GM11168 (cell line): Measurements from ENCODE around the gene PODNL1.

Experiments used
- in situ Hi-C: fragments of 300-500 bp; cut with MboI; formaldehyde crosslinking; loops from one replicate; pipeline ENCODE4 v1.12.0; 2022; ENCODE audit warnings: low sequenced_read_pairs; ENCODE audit not compliant: unreplicated experiment

The PODNL1 gene

DNA sequence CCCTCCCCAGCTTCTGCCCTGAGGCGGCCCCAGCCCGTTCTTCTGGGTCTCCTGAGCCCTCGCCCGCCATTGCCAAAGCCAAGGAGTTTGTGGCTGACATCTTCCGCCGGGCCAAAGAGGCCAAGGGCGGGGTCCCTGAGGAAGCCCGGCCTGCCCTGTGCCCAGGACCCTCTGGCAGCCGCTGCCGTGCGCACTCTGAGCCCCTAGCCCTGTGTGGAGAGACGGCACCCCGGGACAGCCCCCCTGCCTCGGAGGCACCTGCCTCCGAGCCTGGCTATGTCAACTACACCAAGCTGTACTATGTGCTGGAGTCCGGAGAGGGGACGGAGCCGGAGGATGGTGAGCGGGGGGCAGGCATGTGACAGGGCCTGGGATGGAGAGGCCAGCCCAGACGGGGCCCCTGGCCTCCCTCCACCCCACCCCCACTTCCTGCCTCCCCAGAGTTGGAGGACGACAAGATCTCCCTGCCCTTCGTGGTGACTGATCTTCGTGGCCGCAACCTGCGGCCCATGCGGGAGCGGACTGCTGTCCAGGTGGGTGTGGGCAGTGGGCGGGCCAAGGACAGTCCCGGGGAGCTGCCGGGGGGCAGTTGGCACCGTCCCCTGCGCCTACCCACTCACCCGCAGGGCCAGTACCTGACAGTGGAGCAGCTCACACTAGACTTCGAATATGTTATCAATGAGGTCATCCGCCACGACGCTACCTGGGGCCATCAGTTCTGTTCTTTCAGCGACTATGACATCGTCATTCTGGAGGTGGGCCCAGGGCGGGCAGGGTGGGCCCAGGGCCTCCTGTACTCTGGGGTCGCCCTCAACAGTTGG is 21.1 kb upstream of the PODNL1 start:
- in situ Hi-C loops: no loop called here

DNA sequence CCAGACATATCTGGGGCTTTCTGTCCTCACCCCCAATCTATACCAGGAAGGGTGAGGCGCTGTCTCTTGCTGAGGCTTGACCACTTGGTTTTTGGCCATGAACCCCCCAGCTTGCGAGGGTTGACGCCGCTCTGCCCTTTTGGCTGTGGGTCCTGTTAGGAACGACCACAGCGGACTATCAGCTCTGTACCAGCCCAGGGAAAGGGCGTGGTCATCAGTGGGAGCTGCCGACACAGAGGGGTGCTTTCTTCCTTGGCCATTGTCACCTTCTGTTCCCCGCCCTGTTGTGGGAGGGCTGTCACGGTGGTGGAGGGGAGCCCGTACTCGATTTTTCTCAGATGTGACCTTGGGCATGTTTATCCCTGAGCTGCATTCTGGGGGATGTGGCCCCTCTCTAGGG is 19.8 kb upstream of the PODNL1 start:
- in situ Hi-C loops: no loop called here

DNA sequence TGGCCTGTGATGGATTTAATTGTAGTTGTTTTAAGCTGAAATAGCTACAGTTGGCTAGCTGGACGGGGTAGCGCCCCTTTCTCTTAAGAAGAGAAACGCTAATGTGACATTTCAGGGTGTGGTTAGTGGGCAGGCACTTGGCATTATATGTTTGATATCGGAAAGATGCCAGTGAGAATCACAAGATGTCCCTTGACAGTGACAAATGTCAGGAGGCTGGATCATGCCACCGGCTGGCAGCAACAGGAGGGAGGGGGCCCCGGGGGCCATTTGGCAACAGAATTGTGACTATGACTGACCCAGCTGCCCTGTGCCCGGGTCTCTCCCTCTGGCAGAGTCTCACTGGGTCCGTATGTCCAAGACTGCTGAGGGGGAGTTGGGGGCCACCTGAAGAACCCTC is 18.8 kb upstream of the PODNL1 start:
- in situ Hi-C loops: no loop called here

DNA sequence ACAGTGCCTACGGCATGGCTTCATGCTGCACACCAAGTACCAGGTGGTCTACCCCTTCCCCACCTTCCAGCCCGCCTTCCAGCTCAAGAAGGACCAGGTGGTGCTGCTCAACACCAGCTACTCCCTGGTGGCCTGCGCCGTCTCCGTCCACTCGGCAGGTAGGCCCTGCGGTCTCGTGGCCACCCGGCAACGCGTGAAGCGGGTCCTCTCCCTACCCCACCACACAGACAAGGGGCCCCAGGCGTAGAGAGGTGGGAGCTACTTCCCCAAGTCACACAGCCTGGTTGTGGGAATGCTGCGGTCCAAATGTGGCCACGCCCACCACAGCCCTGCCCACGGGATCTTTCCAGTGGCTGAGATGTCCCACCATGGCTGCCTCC is 18.1 kb upstream of the PODNL1 start:
- in situ Hi-C loops: no loop called here

DNA sequence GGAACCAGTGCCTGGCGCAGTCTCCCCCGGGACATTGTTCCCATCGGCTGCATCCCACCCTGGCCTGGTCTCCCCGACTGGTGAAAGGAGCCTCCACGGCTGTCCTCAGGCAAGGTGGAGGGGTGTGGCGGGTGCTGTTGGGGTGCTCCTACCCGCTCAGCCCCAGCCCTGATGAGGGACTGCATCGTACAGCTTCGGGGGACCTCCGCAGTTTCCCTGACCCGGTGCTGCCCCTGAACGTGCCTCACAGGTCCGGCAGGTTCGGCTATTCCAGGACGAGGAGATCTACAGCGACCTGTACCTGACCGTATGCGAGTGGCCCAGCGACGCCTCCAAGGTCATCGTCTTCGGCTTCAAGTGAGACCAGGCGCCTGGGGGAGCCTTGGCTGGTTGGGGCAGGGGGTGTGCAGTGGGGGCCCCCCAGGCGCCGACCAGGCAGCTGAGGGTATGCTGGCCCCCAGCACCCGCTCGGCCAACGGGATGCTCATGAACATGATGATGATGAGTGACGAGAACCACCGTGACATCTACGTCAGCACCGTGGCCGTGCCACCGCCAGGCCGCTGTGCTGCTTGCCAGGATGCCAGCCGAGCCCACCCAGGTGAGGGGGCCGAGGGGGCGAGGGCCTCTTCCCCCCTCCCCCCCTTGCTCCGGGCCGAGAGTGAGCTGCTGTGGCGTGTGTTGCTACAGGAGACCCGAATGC is 17.6 kb upstream of the PODNL1 start:
- in situ Hi-C loops: no loop called here

DNA sequence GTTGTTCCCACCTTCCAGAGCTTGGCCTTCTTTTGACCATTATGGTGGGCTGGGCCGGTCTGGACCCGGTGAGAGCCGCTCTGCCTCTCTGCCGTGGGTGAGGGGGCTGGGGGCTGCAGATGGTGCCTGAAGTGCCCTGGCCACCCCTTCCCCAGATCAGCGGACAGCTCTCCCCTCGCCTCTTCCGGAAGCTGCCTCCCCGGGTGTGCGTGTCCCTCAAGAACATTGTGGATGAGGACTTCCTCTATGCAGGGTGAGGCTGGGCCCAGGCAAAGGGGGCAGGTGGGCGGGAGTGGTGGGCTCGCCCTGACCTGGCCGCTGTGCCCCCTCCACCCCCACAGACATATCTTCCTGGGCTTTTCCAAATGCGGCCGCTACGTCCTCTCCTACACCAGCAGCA is 16.0 kb upstream of the PODNL1 start:
- in situ Hi-C loops: no loop called here

DNA sequence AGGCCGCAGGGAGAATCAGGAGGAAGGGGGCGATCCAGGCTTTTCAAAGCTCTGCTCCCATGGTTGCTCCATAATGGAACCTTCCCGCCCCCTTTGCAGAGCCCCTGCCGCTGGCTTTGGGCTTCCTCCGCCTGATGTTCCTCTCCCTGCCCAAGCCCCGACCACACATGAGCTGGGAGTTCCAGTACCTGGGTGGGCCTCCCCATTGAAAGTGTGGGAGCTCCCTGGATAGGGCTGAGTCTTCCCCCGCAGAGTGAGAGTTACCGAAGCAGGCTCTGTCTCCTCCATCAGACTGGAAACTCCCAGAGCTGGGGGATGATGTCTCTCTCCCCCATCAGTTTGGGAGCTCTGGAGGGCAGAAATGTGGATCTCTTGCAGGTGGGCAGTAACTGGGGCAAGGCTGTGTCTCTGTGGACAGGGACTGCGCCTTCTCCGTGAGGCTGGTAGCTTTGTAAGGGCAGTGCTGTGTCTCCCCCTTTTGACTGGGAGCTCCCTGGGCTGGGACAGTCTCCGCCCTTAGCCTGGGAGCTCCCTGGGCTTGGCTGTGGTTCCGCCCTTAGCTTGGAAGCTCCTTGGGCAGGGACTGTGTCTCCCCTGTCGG is 14.8 kb upstream of the PODNL1 start:
- in situ Hi-C loops: no loop called here

DNA sequence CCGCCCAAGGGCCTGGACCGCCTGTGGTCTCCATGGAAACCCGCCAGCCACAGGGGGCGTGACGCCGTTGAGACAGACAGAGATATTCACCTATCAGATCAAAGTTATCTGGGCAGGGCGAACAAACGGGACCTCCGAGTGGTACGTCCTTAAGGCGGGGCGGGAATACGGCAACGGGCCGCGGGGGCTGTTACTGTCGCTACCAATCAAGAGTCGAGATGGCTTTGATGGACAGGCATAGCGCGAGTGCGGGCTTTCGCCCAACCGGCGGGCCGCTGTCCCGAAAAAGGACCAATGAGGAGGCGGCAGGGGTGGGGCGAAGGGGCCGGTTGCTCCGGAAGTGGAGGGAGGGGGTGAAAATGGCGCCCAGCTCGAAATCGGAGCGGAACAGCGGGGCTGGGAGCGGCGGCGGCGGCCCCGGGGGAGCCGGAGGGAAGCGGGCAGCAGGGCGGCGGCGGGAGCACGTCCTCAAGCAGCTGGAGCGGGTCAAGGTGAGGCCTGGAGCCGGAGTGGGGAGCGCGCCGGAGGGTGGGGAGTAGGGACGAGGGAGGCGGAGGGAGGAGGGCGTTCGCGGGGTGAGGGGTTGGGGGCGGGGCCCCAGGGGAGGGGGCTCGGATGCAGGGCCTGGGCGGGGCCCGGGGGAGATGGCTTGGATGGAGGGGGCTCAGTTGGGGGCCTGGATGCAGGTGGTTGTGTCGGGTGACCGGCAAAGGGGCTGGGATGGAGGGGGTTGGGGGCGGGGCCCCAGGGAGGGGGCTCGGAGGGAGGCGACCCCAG is 14.1 kb upstream of the PODNL1 start, which contains the start of gene DCAF15:
Gene DCAF15 (plus strand): TSS at position 356 of the 777 bp plus-strand sequence. CDS start 4 bp downstream, at position 360.
- in situ Hi-C loops: no loop called here

DNA sequence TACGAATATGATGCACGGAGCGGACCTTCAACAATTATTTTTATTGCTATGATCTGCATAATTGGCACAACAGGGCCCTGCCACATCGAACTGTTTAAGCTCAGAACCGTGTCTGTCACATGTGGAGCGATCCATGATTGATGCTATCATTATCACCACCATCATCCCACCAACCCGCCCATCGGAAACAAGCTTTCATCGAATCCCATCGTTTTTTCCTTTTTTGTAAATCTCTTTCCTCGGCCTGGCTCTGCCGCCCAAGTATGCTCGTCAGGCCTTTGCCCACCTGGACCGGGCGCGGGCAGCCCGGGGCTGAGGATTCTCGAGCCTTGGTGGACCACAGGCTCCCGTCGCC is 13.6 kb upstream of the PODNL1 start:
- in situ Hi-C loops: no loop called here

DNA sequence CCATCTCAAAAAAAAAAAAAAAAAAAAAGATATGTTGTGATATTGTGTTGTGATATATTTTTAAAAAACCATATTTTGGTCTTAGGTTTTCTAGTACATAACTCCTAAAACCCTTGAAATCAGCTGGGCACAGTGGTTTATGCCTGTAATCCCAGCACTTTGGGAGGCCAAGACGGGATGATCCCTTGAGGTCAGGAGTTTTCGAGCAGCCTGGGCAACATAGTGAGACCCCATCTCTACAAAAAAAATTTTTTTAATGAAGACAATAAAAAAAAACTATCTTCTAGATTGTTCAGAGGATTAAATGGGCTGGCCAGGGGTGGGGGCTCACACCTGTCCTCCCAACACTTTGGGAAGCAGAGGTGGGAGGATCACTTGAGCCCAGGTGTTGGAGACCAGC is 12.8 kb upstream of the PODNL1 start:
- in situ Hi-C loops: no loop called here

DNA sequence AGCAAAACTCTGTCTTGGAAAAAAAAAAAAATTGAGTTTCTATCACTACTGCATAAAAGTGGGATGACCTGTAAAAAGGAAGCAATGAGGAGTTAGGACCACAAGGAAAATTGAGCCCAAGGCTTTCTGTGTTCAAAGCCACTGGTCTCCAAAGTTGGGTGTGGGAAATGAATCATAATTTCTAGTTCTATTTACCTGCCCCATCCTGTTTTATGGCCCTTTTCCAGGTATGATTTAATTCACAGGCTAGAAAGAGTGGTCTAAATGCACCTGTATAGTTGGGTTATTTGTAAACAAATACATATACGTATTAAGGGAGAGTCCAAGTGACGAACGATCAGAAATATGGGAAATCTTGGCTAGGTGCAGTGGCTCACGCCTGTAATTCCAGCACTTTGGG is 8.2 kb upstream of the PODNL1 start:
- in situ Hi-C loops: no loop called here

DNA sequence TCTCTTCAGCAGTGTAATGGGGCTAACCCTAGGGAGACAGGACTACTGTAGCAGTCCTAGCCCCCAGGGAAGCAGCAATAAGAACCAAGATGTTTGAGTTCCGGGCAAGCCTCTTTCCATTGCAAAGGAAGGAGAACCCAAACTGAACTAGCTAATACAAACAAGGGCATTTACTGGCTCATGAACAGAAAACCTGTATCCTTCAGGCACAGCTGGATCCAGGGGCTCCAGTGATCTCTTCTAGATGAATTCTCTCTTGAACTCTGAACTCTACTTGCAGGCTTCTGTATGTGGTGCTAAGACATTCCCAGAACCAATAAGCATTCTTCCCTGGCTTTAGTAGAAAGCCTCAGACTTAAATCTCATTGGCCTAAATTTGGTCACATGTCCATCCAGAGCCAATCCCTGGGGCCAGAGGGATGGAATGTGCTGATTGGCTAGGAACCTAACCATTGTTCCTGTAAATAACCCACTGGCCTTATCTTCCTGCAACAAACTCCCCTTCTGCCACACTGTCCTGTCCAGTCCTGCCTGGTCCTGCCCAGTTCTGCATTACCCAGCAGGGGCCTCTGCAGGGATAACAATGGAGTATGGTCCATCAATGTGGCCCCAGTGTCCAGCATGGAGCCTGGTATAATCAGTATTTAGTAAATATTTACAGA is 3.9 kb upstream of the PODNL1 start:
- in situ Hi-C loops: no loop called here

DNA sequence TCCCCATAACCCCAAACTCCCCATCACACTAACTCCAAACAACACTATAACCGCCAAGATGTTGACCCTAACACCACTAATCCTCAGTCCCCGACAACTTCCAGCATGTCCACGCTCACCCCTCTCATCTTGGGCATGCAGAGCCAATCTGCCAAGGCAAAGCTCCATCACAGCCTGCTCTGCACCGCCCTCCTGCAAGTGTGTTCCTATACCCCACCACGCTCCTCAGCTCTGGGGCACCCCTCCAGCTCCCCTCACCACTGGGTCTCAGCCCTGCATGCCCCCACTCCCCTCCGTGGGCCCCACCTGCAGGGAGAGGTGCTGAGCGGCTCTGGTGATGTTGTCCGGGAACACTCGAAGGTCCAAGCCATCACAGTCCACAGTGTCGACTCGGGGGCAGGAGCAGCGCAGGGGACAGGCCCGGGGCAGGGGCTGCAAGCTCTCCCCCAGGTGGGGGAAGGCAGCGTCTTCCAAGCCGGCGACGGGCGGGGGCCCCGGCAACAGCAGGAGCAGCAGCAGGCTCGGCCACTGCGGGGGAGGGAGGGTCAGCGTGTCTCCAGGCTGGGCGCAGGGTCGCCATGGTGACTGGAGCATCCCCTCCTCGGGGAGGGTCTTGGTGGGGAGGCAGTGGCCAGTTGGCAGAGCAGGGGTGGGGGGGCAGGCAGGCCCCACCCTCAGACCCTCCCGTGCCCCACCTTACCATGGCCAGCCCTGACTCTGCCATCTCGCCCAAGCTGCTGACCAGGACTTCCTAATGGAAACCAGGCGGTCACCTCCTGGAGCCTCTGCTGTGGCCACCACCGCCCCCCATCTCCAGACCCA is 527 bp downstream of the PODNL1 start:
- in situ Hi-C loops: no loop called here

DNA sequence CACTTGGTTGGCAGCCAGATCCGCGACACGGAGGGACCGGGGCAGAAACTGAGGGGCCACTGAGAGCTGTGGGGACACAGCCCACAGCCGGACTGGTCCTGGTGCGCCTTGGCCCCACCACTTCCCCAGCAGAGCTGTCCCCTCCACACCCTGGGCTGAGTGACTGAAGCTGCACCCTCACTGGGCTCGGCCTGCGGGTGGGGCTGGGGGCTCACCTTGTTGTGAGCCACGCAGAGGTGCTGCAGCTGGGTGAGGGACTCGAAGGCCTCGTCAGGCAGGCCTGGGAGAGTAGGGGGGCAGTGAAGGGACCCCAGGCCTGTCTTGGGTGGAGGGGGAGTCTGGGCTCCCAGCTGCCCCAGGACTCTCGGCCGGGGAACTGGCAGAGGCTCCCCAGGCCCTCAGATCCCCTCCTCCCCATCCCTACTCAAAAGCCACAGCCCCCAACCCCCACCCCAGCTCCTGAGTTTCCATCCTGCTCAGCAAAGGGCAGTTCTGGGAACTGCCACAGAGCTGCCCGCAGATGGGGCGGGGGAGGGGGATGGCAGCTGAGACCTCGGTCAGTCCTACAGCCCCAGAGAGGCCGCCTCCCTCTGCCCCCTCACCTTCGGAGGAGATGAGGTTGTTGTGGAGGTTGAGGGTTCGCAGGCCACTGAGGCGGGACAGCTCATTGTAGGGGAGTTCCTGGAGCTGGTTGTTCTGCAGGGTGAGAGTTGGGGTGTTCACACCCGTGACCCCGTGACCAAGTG is 2.3 kb downstream of the PODNL1 start:
- in situ Hi-C loops: no loop called here

DNA sequence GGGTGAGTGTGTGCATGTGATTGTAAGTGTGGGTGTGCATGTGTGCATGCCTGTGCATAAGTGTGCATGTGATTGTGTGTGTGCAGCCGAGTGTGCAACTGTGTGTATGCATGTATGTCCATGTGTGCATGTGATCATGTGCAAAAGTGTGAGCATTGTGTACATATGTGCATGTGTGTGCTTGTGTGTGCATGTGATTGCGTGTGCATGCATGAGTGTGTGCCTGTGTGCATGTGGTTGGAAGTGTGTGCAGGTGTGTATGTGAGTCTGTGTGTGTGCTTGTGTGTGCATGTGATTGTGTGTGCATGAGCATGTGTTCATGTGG is 3.5 kb downstream of the PODNL1 start:
- in situ Hi-C loops: no loop called here

DNA sequence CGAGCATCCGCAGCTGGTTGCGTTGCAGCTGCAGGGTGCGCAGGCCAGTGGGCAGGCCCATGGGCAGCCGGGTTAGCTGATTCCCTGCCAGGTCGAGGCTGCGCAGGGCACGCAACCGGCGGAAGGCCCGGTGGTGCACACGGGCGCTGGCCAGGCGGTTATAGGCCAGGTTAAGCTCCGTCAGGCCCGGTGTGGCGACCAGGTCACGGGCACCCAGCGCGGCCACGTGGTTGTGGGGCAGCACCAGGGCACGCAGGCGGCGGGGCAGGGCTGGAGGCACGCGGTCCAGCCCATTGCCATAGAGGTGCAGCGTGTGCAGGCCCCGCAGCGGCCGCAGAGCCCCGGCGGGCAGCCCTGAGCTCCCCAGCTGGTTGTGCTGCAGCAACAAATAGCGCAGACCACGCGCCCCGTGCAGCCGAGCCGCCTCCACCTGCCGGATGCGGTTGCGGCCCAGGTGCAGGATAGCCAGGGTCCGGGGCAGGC is 5.3 kb downstream of the PODNL1 start:
- in situ Hi-C loops: no loop called here

DNA sequence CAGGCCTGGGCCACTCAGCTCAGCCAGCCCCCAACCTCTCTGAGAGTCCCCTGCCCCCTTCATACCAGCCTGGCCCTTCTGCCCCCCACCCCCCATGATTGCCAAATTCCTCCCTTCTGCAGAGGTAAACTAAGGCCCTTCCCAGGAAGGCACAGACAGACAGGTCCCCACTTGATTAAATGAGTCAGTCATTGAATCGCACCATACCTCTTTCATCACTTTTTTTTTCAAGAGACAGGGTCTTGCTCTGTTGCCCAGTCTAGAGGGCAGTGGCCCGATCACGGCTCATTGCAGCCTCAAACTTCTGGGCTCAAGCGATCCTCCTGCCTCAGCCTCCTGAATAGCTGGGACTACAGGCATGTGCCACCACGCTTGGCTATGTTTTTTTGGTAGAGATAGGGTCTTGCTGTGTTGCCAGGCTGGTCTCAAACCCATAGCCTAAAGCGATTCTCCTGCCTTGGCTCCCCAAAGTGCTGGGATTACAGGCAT is 6.0 kb downstream of the PODNL1 start:
- in situ Hi-C loops: no loop called here

DNA sequence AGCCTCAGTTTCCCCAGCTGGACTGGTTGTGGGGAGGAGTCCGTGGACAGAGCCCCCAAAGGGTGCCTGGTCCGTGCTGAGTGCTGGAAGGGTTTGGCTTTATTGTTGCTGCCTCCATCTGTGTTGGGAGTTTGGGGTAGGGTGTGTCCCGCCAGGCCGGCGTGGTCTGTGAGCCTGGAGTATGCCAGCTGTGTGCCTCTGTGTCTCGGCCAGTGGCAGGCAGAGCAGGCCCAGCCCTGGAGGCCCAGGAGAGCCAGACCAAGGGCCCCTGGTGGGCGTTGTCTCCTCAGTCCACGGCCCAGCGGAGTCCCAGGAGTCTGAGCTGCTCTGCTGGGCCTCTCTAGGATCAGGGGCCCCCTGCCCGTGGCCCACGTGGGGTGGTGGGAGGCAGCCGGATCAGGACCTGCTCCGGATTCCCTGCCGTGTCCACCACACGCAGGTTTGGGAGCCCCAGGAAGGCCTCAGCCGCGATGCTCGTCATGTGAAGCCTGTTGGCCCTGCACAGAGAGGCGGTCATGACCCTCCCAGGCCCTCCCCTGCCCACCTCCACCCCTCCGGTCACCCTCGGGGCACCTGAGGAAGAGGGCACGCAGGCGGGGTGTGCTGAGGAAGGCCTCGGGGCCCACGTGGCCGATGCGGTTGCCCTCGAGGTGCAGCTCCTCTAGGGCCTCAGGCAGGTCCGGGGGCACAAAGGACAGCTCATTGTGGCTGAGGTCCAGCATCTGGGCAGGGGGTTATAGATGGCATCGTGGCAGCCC is 6.6 kb downstream of the PODNL1 start:
- in situ Hi-C loops: no loop called here
